NB4 (cell line): ENCODE results near the gene C21orf58.

ENCODE experiments used
- CTCF ChIP-seq: IDR thresholded peaks from one replicate; pipeline ENCODE4 v1.5.1; 2012; ENCODE audit warnings: low read depth, low read length
- MAX ChIP-seq: IDR thresholded peaks from 2 replicates; pipeline ENCODE4 v1.6.1; 2011; ENCODE audit warnings: low read depth, low read length
- POLR2A ChIP-seq: IDR thresholded peaks from 2 replicates; pipeline ENCODE4 v1.6.1; 2011; ENCODE audit warnings: mild to moderate bottlenecking; ENCODE audit not compliant: insufficient read length; ENCODE audit errors: extremely low read depth

- TF ChIP-seq POLR2A (no peak), CTCF (no peak), MAX (no peak)
These were observed 1.1 kb downstream of the C21orf58 start for GRCh38 chr21:46322351-46323226.
